GM18498 (cell line): ENCODE results near the gene ZBTB46.
"Not testable (repeated sequence)": the region's sequence is repeated elsewhere in the genome, so short reads cannot be mapped to it uniquely, and the experiment has no call there.

Source experiments
- ATAC-seq: cut with Tn5 transposase; IDR thresholded peaks from one replicate; pipeline ENCODE4 v1.9.1; 2021; ENCODE audit warnings: mild to moderate bottlenecking, moderate library complexity; ENCODE audit not compliant: unreplicated experiment

Gene ZBTB46

GRCh38 chr20:63737945-63738686, 92.9 kb downstream of the ZBTB46 start:
- no peak for ATAC-seq

DNA sequence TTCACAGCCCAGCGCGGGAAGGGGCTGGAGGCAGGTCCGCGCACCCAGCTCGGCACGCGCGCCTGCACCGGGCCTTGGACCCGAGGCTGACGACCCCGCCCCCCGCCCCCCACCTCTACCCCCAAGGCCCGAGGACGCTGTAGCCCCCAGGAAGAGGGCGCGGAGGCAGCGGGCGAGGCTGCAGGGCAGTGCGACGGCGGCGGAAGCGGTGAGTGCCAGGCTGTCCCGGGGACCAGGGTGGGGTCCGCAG, 93.4 kb downstream of the ZBTB46 start:
- ATAC-seq = no peak

GRCh38 chr20:63736893-63737694, 94.0 kb downstream of the ZBTB46 start:
- no peak for ATAC-seq

GRCh38 chr20:63735859-63736718, 95.0 kb downstream of the ZBTB46 start, which contains the start of gene LIME1:
TSS of gene LIME1 (plus strand) at chr20:63736664. CDS start at chr20:63737550, 886 bp downstream.
- ATAC-seq = peak; percentile 20

- no peak for ATAC-seq
Measured at GRCh38 chr20:63734946-63735858, 95.9 kb downstream of the ZBTB46 start.

DNA sequence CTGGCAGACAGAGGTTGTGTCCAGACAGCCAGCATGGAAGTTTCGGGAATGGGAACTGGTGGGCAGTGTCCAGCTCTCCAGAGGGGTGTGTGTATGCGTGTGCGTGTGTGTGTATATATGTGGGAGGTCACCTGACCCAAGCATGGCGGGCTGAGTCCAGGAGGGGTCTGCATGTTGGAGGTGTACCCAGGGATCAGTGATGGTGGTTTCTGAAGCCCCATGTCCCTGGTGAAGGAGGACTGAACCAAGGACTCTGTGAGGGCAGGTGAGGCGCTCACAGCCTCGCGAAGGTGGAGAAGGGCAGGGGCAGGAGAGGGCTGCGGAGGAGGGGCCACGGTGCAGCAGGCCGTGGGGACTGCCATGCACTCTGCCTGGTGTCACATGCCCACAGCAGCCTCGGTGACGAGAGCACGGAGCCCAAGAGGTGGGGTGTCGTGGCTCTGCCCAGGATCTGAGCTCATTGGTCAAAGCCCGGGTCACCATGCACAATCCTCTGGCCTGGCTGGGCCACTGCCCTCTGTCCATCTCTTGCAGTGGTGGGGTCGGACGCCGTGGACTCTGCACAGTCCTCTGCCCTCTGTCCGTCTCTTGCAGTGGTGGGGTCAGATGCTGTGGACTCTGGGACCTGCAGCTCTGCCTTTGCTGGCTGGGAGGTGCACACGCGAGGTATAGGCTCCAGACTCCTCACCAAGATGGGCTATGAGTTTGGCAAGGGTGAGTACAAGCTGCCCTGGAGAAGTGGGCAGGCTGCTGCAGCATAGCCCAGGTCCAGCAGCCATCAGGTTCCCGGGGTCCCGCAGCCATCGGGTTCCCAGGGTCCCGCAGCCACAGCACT, 96.7 kb downstream of the ZBTB46 start:
- ATAC-seq = no peak

GRCh38 chr20:63733579-63734081, 97.4 kb downstream of the ZBTB46 start:
- no peak for ATAC-seq

DNA sequence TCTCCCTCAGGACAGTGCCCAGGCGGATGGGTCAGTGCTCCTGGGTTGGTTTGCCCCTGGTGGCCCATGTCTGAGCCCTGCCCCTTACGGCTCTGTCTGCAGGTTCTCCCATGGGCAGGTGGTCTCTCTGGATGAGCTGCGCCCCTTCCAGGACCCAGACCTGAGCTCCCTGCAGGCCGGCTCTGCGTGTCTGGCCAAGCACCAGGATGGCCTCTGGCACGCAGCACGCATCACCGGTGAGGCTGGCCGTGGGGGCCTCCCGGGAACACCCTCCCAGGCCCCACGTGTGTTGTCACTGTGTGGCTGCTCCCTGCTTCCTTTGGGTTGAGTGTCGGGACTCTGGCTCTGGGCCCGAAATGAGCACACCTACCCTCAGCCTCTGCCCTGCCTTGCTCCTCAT, 97.9 kb downstream of the ZBTB46 start:
- ATAC-seq = no peak

DNA sequence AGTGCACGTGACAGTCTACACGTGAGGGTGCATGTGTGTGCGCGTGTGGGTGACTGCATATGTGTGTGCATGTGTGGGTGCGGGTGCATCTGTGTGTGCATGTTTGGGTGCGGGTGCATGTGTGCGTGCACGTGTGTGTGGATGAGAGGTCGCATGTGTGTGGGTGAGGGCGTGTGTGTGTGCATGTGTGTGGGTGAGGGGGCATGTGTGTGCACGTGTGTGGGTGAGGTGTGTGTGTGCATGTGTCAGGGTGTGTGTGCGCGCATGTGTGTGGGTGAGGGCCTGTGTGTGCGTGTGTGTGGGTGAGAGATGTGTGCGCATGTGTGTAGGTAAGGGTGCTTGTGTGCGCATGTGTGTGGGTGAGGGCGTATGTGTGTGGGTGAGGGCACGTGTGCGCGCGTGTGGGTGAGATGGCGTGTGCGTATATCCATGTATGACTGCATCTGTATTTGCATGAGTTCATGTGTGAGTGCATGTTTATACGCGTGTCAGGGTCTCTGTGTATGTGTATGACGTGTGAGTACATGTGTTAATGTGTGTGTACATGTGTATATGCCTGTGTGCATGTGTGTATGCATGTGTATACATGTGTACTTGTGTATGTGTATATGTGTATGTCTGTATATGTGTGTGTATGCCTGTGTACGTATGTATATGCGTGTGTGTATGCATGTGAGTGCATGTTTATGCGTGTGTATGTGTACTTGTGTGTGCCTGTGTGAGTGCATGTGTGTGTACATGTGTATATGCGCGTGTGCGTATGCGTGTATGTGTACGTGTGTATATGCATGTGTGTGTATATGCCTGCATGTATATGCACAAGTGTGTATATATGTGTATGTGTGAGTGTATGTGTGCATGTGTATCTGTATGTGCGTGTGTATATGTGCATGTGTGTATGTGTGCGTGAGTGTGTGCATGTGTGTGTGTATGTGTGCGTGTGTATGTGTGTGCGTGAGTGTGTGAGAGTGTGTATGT, 98.7 kb downstream of the ZBTB46 start:
- ATAC-seq = no peak

GRCh38 chr20:63731410-63731809, 99.7 kb downstream of the ZBTB46 start:
- ATAC-seq = no peak

GRCh38 chr20:63730189-63730733, 100.8 kb downstream of the ZBTB46 start:
- not testable (repeated sequence) for ATAC-seq

- not testable (repeated sequence) for ATAC-seq
Measured at GRCh38 chr20:63722967-63723622, 108.0 kb downstream of the ZBTB46 start.

DNA sequence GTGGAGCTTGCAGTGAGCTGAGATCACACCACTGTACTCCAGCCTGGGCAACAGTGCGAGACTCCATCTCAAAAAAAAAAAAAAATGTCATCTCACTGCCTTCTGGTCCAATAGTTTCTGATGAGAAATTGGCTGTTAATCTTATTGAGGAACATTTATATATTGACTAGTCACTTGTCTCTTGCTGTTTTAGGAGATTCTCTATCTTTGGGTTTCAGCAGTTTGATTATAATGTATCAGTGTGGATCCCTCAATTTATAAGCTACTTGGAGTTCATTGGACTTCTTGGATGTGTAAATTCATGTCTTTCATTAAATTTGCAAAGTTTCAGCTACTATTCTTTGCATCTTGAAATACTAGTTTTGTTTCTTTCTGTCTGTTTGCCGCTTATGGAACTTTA, 112.1 kb downstream of the ZBTB46 start:
- ATAC-seq = no peak

- ATAC-seq = no peak
Measured at GRCh38 chr20:63714858-63715257, 116.2 kb downstream of the ZBTB46 start.

DNA sequence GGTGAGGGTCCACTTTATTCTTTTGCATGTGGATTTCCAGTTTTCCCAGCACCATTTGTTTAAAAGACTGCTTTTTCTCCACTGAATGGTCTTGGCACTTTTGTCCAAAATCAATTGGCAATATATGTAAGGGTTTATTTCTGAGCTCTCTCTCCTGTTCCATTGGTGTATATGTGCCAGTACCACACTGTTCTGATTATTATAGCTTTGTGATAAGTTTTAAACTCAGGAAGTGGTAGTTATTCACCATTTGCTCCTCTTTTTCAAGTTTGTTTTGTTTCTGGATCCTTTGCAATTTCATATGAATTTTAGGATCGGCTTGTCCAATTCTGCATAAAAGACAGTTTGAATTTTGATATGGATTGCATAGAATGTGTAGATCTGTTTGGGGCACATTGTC, 118.9 kb downstream of the ZBTB46 start:
- ATAC-seq = no peak

DNA sequence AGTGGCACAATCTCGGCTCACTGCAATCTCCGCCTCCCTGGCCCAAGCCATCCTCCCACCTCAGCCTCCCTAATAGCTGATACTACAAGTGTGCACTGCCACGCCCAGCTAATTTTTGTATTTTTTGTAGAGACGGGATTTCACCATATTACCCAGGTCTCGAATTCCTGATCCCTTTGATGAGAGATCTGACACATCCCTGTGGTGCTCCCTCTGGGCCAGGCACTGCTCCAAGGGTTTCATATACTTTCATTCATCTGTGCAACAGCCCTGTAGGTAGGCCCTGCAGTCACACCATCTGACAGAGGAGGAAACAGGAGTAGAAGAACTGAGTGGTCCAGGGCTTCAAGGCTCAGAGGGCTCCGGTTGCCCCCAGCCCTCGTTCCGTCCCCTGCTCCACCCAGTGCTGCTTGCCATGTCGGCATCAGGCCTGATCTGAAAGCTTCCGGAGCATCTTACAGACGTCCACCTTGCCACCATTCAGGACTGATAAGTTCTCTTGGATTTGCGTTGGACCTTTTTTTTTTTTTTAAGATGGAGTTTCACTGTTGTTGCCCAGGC, 119.9 kb downstream of the ZBTB46 start:
- ATAC-seq = no peak

DNA sequence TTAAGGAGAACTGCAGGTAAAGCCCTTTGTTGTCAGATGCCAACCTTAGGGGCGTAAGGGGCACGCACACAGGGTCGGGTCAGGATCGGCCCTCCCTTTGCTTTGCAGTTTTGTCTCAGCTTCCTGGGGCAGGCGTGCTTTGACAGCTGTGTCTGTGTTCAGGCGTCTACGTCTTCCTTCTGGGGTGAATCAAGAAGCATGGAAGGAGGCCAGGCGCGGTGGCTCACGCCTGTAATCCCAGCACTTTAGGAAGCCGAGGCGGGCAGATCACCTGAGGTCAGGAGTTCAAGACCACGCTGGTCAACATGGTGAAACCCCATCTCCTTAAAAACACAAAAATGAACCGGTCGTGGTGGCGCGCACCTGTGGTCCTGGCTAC, 121.9 kb downstream of the ZBTB46 start:
- no peak for ATAC-seq
